ENCODE data around the gene EME1. TPM values are rescaled to one million over a fixed set of nuclear protein-coding genes. Genes with fewer than 3 reads are reported as not detected.

Gene EME1
- total and polyA plus RNA-seq, 2 of the 4 experiments (the other 2 are of a cell fraction) = 9.1 to 9.4 TPM

GRCh38 chr17:50325906-50326305, 47.1 kb upstream of the EME1 start:
- ChIA-PET POLR2A (ENCODE audit: unreplicated experiment) (no interaction called here), CTCF (no interaction called here)
- H2AK9ac ChIP-seq (replicated peaks; ENCODE audit: low read depth, low read length, poor library complexity) = no peak overlapping the region
- H4K8ac ChIP-seq (ENCODE audit: low read depth in 2 of 2, low read length in 2 of 2) = no peak overlapping the region
- no peak for ATAC-seq (ENCODE audit: low read depth)
- H3K79me1 ChIP-seq (ENCODE audit: low read depth in 1 of 2, low read length in 2 of 2) = no peaks in the 10 kb centered on the region
- no peaks in the 10 kb centered on the region for H4K20me1 ChIP-seq (ENCODE audit: insufficient read depth, low read length)
- H4K5ac ChIP-seq (ENCODE audit: low read depth, low read length) = no peak overlapping the region
- H3K9me3 ChIP-seq (ENCODE audit: control insufficient read depth, insufficient read depth, low read length) = no peaks in the 10 kb centered on the region
- H4K91ac ChIP-seq (ENCODE audit: insufficient read depth, low read depth, low read length) = no peak overlapping the region
- H3K27me3 ChIP-seq (ENCODE audit: control insufficient read depth, insufficient read depth, low read length) = no peaks in the 10 kb centered on the region
- in situ Hi-C loops (cut with MboI; ENCODE audit: low sequenced_read_pairs) = no loop called here
- H2BK120ac ChIP-seq (ENCODE audit: low read depth, low read length) = no peak overlapping the region
- no peak overlapping the region for H2BK20ac ChIP-seq (ENCODE audit: low read depth, low read length)
- H3K27ac ChIP-seq (ENCODE audit: insufficient read depth, low read length) = no peak overlapping the region
- no peak overlapping the region for H3K4ac ChIP-seq (ENCODE audit: low read depth, low read length)
- H2BK5ac ChIP-seq (ENCODE audit: low read depth, low read length, poor library complexity, severe bottlenecking) = no peak overlapping the region
- H3K56ac ChIP-seq (ENCODE audit: extremely low read depth, insufficient read depth, low read length) = no peak overlapping the region
- intact Hi-C loops (cut with micrococcal nuclease) = no loop called here
- H3K9ac ChIP-seq (ENCODE audit: low read depth, low read length) = no peak overlapping the region
- TF ChIP-seq MXI1 (IDR thresholded peaks at IDR 0.05; ENCODE audit: borderline replicate concordance, low read depth, low read length) = no peak
- TF ChIP-seq MAZ (IDR thresholded peaks at IDR 0.05; ENCODE audit: borderline replicate concordance, low read depth, low read length) = no peak
- TF ChIP-seq ELK1 (IDR thresholded peaks at IDR 0.05; ENCODE audit: borderline replicate concordance, low read depth, low read length) = no peak
- no peak for TF ChIP-seq RFX5 (IDR thresholded peaks at IDR 0.05; ENCODE audit: low read depth, low read length)
- no peak for TF ChIP-seq MAFK (IDR thresholded peaks at IDR 0.05; ENCODE audit: low read depth, low read length)
- no peak overlapping the region for H3K4me2 ChIP-seq (ENCODE audit: low read depth, low read length)
- H3K36me3 ChIP-seq (ENCODE audit: control insufficient read depth, insufficient read depth, low read length) = no peaks in the 10 kb centered on the region
- H2BK15ac ChIP-seq (ENCODE audit: low read depth, low read length) = no peak overlapping the region
- no peak overlapping the region for H2AK5ac ChIP-seq (ENCODE audit: low read depth, low read length)
- peaks cover under 1% of the 10 kb centered on the region for H3K9me1 ChIP-seq (ENCODE audit: insufficient read depth, low read length)
- H3K23ac ChIP-seq (ENCODE audit: low read depth, low read length) = no peak overlapping the region
- no TSS peak for BruUV-seq (replicated peaks)
- H3K4me1 ChIP-seq (ENCODE audit: control insufficient read depth, insufficient read depth, low read length) = no peaks in the 10 kb centered on the region; the same call in 1 of the 2 replicates
- no peak overlapping the region for H2AFZ ChIP-seq (replicated peaks; ENCODE audit: low read length, poor library complexity)
- no peak overlapping the region for H3K4me3 ChIP-seq (ENCODE audit: insufficient read depth, low read depth, low read length)
- WGBS, 2 experiments (ENCODE audit: extremely low coverage in 2 of 2, insufficient read length in 1 of 2) = 0% methylated on average over 2 of the region's 4 CpGs; no CpG with 5 or more reads in 1 of the 2 experiments
- dilution Hi-C loops (cut with HindIII; ENCODE audit: low sequenced_read_pairs, unreplicated experiment) = no loop called here
- no peak overlapping the region for H3K18ac ChIP-seq (ENCODE audit: low read depth, low read length)
- no peak overlapping the region for H3K14ac ChIP-seq (replicated peaks; ENCODE audit: low read depth, low read length)
- DNase-seq = no peak
